ENCODE measurements around the gene AUTS2. TPM values are rescaled to one million over a fixed set of nuclear protein-coding genes. Genes with fewer than 3 reads are reported as not detected.

Gene AUTS2
- total RNA-seq, 1 experiment from 2014 or later = 50.0 TPM

DNA sequence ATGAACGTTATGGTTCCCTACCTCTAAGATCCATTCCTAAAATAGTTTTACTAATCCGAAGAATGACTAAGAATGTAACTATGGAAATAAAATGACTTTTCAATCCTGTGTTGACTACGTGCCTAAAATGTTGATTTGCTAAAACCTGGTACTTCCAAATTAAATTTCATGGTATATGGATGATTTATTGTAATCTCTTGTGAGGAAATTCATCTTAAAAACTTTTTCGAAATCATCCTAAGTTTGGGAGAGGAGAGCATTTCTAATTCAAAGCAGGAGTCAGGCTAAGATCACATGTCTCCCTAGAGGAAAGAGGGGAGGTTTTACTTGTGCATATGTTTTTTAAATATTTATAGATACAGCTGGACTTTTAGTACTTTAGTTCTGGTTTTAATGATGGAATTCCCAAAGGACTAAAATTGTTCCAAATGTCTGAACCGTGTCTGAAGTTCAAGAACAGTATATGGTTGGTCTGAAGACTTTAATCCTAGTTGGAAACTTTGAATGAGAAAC is 483.9 kb downstream of the AUTS2 start:
- TF ChIP-seq ZNF232 (CRISPR knock-in tag; IDR thresholded peaks at IDR 0.05) (no peak), E2F5 (CRISPR knock-in tag; IDR thresholded peaks at IDR 0.05) (no peak), HMGA2 (CRISPR knock-in tag; IDR thresholded peaks at IDR 0.05) (no peak), NFATC4 (CRISPR knock-in tag; IDR thresholded peaks at IDR 0.05) (no peak), GABPB1 (CRISPR knock-in tag; IDR thresholded peaks at IDR 0.05) (no peak), ESRRA (CRISPR knock-in tag; IDR thresholded peaks at IDR 0.05; ENCODE audit: borderline replicate concordance) (no peak), TEAD1 (CRISPR knock-in tag; IDR thresholded peaks at IDR 0.05) (no peak), SP1 (CRISPR knock-in tag; conservative IDR thresholded peaks at IDR 0.05) (no peak), ZNF138 (CRISPR knock-in tag; conservative IDR thresholded peaks at IDR 0.05) (no peak), ZNF219 (CRISPR knock-in tag; IDR thresholded peaks at IDR 0.05; ENCODE audit: borderline replicate concordance) (no peak), SMAD3 (CRISPR knock-in tag; IDR thresholded peaks at IDR 0.05; ENCODE audit: borderline replicate concordance) (no peak), USF1 (CRISPR knock-in tag; IDR thresholded peaks at IDR 0.05) (no peak), ZNF281 (CRISPR knock-in tag; IDR thresholded peaks at IDR 0.05) (no peak), MXD4 (CRISPR knock-in tag; IDR thresholded peaks at IDR 0.05; ENCODE audit: borderline replicate concordance) (no peak), OVOL2 (CRISPR knock-in tag; IDR thresholded peaks at IDR 0.05; ENCODE audit: borderline replicate concordance) (no peak), TP53 (CRISPR knock-in tag; IDR thresholded peaks at IDR 0.05) (no peak)
- TF ChIP-seq, protein P1, sequence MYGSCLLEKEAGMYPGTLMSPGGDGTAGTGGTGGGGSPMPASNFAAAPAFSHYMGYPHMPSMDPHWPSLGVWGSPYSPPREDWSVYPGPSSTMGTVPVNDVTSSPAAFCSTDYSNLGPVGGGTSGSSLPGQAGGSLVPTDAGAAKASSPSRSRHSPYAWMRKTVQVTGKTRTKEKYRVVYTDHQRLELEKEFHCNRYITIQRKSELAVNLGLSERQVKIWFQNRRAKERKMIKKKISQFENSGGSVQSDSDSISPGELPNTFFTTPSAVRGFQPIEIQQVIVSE (CRISPR knock-in tag; IDR thresholded peaks at IDR 0.05; ENCODE audit: borderline replicate concordance) = no peak
- DNase-seq (ENCODE audit: low spot score) = no peak
- CTCF ChIA-PET = no interaction called here
- Mint-ChIP-seq H3K27me3 (ENCODE audit: low read depth) (no peaks in the 10 kb centered on the region; the same call in 1 of the 2 replicates), H3K36me3 (no peaks in the 10 kb centered on the region), H3K4me3 (no peak overlapping the region), H3K27ac (no peak overlapping the region), H3K4me1 (no peaks in the 10 kb centered on the region), H3K9me3 (no peaks in the 10 kb centered on the region)
- no peak for ATAC-seq
- POLR2A ChIA-PET = no interaction called here

DNA sequence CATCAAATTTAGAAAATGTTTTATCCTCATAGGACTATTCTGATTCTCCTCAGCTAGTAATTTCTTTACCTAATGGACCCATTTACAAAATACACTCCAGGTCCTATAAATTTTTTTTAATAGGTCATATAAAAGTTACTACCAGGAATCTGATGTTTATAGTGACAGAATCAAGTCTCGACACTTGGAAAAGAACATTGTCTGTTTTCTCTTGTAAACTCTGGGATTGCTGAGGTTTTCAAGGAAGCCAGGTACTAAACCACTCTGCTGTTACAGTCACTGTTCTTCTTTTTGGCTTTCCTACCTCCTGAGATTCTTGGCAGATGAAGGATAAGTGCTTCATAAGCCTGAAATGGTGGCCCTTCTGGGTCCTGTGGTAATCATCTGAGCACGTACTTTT is 493.1 kb downstream of the AUTS2 start:
- ChIA-PET CTCF (no interaction called here), POLR2A (no interaction called here)
- H3K27ac Mint-ChIP-seq = no peak overlapping the region
- ATAC-seq (no peak), DNase-seq (ENCODE audit: low spot score) (no peak)
- H3K27me3 Mint-ChIP-seq (ENCODE audit: low read depth) = no peaks in the 10 kb centered on the region
- no peaks in the 10 kb centered on the region for H3K9me3 Mint-ChIP-seq
- no peaks in the 10 kb centered on the region for H3K36me3 Mint-ChIP-seq
- peaks cover 11% of the 10 kb centered on the region for H3K4me1 Mint-ChIP-seq
- H3K4me3 Mint-ChIP-seq = no peak overlapping the region
- TF ChIP-seq SP1 (CRISPR knock-in tag; conservative IDR thresholded peaks at IDR 0.05) (no peak), NR3C1 (CRISPR knock-in tag; conservative IDR thresholded peaks at IDR 0.05; ENCODE audit: low read depth) (no peak), ZNF219 (CRISPR knock-in tag; IDR thresholded peaks at IDR 0.05; ENCODE audit: borderline replicate concordance) (no peak), NFATC4 (CRISPR knock-in tag; IDR thresholded peaks at IDR 0.05) (no peak), MAX (CRISPR knock-in tag; IDR thresholded peaks at IDR 0.05) (no peak)
- TF ChIP-seq, protein P2, sequence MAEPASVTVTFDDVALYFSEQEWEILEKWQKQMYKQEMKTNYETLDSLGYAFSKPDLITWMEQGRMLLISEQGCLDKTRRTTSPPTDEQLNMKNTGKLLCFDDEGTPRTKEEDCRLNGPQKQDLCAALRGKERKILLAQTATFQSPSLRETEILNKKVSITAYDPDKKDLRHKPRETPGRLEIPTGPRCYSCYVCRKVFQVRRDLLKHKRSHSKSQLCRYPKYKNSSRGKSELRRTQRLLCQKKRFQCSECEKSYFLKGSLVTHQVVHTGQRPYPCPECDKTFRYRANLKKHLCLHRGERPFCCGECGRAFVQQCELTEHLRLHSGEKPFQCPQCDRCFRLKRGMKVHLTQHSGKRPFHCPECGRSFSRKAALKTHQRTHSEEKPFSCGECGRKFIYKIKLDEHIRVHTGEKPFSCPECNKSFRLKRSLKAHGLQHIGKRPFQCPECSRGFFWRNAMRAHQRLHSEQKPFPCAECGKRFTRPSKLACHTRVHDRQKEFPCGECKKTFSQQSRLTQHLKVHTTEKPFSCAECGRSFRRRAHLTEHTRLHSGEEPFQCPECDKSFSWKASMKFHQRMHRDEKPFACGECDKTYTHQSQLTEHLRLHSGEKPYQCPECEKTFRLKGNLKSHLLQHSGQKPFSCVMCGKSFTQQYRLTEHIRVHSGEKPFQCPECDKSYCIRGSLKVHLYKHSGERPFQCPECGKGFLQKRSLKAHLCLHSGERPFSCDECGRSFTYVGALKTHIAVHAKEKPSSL (CRISPR knock-in tag; conservative IDR thresholded peaks at IDR 0.05) = no peak
- TF ChIP-seq, protein P3, sequence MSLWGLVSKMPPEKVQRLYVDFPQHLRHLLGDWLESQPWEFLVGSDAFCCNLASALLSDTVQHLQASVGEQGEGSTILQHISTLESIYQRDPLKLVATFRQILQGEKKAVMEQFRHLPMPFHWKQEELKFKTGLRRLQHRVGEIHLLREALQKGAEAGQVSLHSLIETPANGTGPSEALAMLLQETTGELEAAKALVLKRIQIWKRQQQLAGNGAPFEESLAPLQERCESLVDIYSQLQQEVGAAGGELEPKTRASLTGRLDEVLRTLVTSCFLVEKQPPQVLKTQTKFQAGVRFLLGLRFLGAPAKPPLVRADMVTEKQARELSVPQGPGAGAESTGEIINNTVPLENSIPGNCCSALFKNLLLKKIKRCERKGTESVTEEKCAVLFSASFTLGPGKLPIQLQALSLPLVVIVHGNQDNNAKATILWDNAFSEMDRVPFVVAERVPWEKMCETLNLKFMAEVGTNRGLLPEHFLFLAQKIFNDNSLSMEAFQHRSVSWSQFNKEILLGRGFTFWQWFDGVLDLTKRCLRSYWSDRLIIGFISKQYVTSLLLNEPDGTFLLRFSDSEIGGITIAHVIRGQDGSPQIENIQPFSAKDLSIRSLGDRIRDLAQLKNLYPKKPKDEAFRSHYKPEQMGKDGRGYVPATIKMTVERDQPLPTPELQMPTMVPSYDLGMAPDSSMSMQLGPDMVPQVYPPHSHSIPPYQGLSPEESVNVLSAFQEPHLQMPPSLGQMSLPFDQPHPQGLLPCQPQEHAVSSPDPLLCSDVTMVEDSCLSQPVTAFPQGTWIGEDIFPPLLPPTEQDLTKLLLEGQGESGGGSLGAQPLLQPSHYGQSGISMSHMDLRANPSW (CRISPR knock-in tag; conservative IDR thresholded peaks at IDR 0.05; ENCODE audit: low read depth) = no peak
